ENCODE measurements around the gene DGKI.

DGKI gene

GRCh38 chr7:137331378-137331777, 515.4 kb downstream of the DGKI start:
- no peak overlapping the region for H3K4me3 ChIP-seq (ENCODE audit: insufficient read length, low read depth)
- no peaks in the 10 kb centered on the region for H3K27me3 ChIP-seq (ENCODE audit: insufficient read depth, insufficient read length)
- no peaks in the 10 kb centered on the region for H3K4me1 ChIP-seq (ENCODE audit: insufficient read depth, insufficient read length)
- no peaks in the 10 kb centered on the region for H3K36me3 ChIP-seq (ENCODE audit: insufficient read depth, insufficient read length, low read length)
- DNase-seq (ENCODE audit: low read depth, low spot score), result no peak
- TF ChIP-seq SUZ12 (IDR thresholded peaks at IDR 0.05; ENCODE audit: extremely low read depth, insufficient read depth, insufficient read length) (no peak), YY1 (IDR thresholded peaks at IDR 0.05; ENCODE audit: insufficient read depth, insufficient read length) (no peak), ZNF274 (IDR thresholded peaks at IDR 0.05; ENCODE audit: low read depth, low read length) (no peak)
- H3K9me3 ChIP-seq (ENCODE audit: insufficient read depth, low read length), result no peaks in the 10 kb centered on the region
- H3K9ac ChIP-seq (ENCODE audit: insufficient read length, low read depth), result no peak overlapping the region

Data from NT2/D1 (cell line).